MM.1S (cell line): Measurements from ENCODE around the gene C2.
A peak's percentile ranks its signal among the peaks of the same experiment; 100 is the strongest.

Source experiments
- DNase-seq: peaks from one replicate; pipeline ENCODE4 v3.0.0-alpha.2; 2015
- H2AFZ ChIP-seq: fragments of 300-600 bp; sonication (generic); 2 replicates; pipeline ENCODE4 v1.6.0; 2016; ENCODE audit warnings: antibody characterized with exemption, low read length
- H3F3A ChIP-seq: fragments of 300-600 bp; sonication (generic); 2 replicates; pipeline ENCODE4 v1.6.1; 2016; ENCODE audit warnings: mild to moderate bottlenecking, antibody characterized with exemption, low read length, moderate library complexity, mixed read lengths; ENCODE audit not compliant: insufficient read depth
- H3K27ac ChIP-seq: fragments of 300-600 bp; sonication (generic); 2 replicates; pipeline ENCODE4 v1.5.1; 2016; ENCODE audit warnings: mild to moderate bottlenecking, low read length
- H3K27me3 ChIP-seq: fragments of 300-600 bp; sonication (generic); replicated peaks from 2 replicates; pipeline ENCODE4 v1.6.0; 2016; ENCODE audit warnings: low read length; ENCODE audit not compliant: insufficient read depth
- H3K36me3 ChIP-seq: fragments of 300-600 bp; sonication (generic); replicated peaks from 2 replicates; pipeline ENCODE4 v1.6.1; 2016; ENCODE audit warnings: mild to moderate bottlenecking, low read length, mixed read lengths; ENCODE audit not compliant: insufficient read depth
- H3K4me1 ChIP-seq: fragments of 300-600 bp; sonication (generic); 2 replicates; pipeline ENCODE4 v1.6.1; 2016; ENCODE audit warnings: low read length, mixed read lengths
- H3K4me2 ChIP-seq: fragments of 300-600 bp; sonication (generic); 2 replicates; pipeline ENCODE4 v1.6.0; 2016; ENCODE audit warnings: low read depth, low read length
- H3K4me3 ChIP-seq: fragments of 300-600 bp; sonication (generic); 2 replicates; pipeline ENCODE4 v1.5.1; 2016; ENCODE audit warnings: low read length, mixed read lengths
- H3K79me2 ChIP-seq: fragments of 300-600 bp; sonication (generic); 2 replicates; pipeline ENCODE4 v1.6.1; 2016; ENCODE audit warnings: mixed run types, low read length, mixed read lengths
- H3K9ac ChIP-seq: fragments of 300-600 bp; sonication (generic); 2 replicates; pipeline ENCODE4 v1.6.1; 2016; ENCODE audit warnings: low read length, mixed read lengths
- H3K9me2 ChIP-seq: fragments of 300-600 bp; sonication (generic); replicated peaks from 2 replicates; pipeline ENCODE4 v1.6.1; 2016; ENCODE audit warnings: mild to moderate bottlenecking, low read length, mixed read lengths; ENCODE audit not compliant: insufficient read depth
- H3K9me3 ChIP-seq: fragments of 300-600 bp; sonication (generic); replicated peaks from 2 replicates; pipeline ENCODE4 v1.6.1; 2016; ENCODE audit warnings: mild to moderate bottlenecking, low read length, mixed read lengths; ENCODE audit not compliant: insufficient read depth
- H4K20me1 ChIP-seq: fragments of 300-600 bp; sonication (generic); 2 replicates; pipeline ENCODE4 v1.6.1; 2016; ENCODE audit warnings: mild to moderate bottlenecking, low read length, moderate library complexity, mixed read lengths; ENCODE audit not compliant: insufficient read depth
- EZH2 ChIP-seq: fragments of 300-600 bp; sonication (generic); optimal IDR thresholded peaks from 2 replicates; pipeline ENCODE3; 2017; ENCODE audit warnings: low read depth, mild to moderate bottlenecking, antibody characterized with exemption, low read length, mixed read lengths
- EZH2phosphoT487 ChIP-seq: fragments of 300-600 bp; sonication (generic); IDR thresholded peaks from 2 replicates; pipeline ENCODE4 v1.6.1; 2018; ENCODE audit warnings: antibody characterized with exemption, low read length
- TF ChIP-seq, protein P1 (sequence below): fragments of 300-600 bp; sonication (generic); IDR thresholded peaks from 2 replicates; pipeline ENCODE4 v1.5.1; 2016; ENCODE audit warnings: antibody characterized with exemption, low read length, mixed read lengths

Gene C2

DNA sequence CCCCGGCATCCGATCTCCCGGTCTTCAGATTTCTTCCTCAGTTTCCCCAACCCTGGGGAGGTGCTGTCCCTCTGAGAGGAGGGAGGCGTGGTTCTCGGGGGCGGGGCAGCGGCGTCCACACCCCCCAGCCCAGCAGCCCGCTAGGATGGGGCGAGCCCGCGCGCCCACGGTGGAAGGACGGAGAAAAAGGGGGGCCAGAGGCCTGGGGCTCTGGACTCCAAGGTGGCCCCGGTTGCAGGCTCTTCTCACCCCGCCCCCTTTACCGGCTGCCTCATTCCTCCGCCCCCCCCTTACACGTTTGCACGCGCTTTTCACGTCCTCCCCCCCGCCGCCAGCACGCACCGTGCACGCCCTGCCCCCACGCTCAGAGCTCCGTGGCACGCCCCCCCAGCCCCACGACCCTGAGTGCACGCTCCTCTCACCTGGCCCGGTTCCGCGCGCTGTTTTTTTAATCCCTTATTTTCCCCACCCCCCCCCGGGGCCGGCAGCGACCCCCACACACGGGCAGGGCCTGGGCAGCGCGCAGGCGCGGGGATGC lies 26.0 kb upstream of the C2 start:
- peak overlapping the region; percentile 68; the same call in 1 of the 2 replicates for H3K4me3 ChIP-seq
- H3K9ac ChIP-seq, result peak overlapping the region; percentile 68; the same call in 1 of the 2 replicates
- no peaks in the 10 kb centered on the region for H3K27me3 ChIP-seq
- H3K9me3 ChIP-seq, result no peaks in the 10 kb centered on the region
- H4K20me1 ChIP-seq, result no peaks in the 10 kb centered on the region
- H3K79me2 ChIP-seq, result peaks cover 22% of the 10 kb centered on the region
- H2AFZ ChIP-seq, result no peak overlapping the region
- peaks cover 3% of the 10 kb centered on the region; the same call in 1 of the 2 replicates for H3K4me1 ChIP-seq
- TF ChIP-seq, protein P1, sequence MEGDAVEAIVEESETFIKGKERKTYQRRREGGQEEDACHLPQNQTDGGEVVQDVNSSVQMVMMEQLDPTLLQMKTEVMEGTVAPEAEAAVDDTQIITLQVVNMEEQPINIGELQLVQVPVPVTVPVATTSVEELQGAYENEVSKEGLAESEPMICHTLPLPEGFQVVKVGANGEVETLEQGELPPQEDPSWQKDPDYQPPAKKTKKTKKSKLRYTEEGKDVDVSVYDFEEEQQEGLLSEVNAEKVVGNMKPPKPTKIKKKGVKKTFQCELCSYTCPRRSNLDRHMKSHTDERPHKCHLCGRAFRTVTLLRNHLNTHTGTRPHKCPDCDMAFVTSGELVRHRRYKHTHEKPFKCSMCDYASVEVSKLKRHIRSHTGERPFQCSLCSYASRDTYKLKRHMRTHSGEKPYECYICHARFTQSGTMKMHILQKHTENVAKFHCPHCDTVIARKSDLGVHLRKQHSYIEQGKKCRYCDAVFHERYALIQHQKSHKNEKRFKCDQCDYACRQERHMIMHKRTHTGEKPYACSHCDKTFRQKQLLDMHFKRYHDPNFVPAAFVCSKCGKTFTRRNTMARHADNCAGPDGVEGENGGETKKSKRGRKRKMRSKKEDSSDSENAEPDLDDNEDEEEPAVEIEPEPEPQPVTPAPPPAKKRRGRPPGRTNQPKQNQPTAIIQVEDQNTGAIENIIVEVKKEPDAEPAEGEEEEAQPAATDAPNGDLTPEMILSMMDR, result no peak
- TF ChIP-seq EZH2, result no peak
- no peak for TF ChIP-seq EZH2phosphoT487
- peaks cover 21% of the 10 kb centered on the region for H3F3A ChIP-seq
- H3K27ac ChIP-seq, result no peak overlapping the region
- no peaks in the 10 kb centered on the region for H3K9me2 ChIP-seq
- no peaks in the 10 kb centered on the region for H3K36me3 ChIP-seq
- peak; percentile 44 for DNase-seq
- H3K4me2 ChIP-seq, result peak overlapping the region; percentile 92

DNA sequence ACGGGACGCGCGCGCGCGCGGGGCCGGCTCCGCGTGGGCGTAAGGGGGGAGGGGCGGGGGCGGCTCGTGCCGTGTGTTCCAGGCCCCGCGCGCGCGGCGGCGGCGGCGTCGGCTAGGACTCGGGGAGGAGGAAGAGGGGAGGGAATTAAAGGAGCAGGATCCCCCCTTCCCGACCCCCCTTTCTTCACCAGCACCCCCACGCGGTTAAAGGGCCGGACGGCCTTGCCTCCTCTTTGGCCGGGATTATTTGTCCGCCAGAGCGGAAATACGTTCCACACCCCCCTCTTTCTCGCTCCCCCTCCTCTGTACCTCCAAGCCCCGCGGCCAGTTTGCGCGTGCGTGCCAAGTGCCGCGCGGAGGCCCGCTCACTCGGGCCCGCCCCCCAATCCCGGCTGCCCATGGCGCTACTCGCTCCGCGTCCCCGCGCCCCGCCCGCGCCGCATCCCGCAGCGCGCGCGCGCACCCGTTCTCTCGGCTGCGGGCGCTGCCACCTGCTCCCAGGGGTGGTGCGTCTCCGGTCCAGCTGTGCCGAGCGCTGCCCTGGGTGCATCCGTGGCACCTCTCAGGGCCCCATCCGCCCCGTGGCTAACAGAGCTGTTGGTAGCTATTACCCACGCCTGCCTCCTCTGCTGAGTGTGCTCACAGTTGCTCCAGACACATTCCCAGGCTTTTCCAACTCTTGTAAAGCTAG lies 25.4 kb upstream of the C2 start, which contains the start of gene ZBTB12:
TSS of gene ZBTB12 (minus strand) at position 134 of the 691 bp plus-strand sequence. CDS start 781 bp downstream, outside the sequence.
- no peaks in the 10 kb centered on the region for H3K27me3 ChIP-seq
- peak within 1 kb of the TSS; percentile 67 for H2AFZ ChIP-seq
- peak within 1 kb of the TSS; percentile 68; the same call in 1 of the 2 replicates for H3K9ac ChIP-seq
- peaks cover 21% of the 10 kb centered on the region for H3F3A ChIP-seq
- H3K4me1 ChIP-seq, result peaks cover 3% of the 10 kb centered on the region; the same call in 1 of the 2 replicates
- TF ChIP-seq, protein P1, result no peak
- TF ChIP-seq EZH2, result no peak
- H3K4me3 ChIP-seq, result peak within 1 kb of the TSS; percentile 68
- peak within 1 kb of the TSS; percentile 46; the same call in 1 of the 2 replicates for H3K27ac ChIP-seq
- peaks cover 18% of the 10 kb centered on the region for H3K79me2 ChIP-seq
- peak within 1 kb of the TSS; percentile 92 for H3K4me2 ChIP-seq
- peak; percentile 92 for DNase-seq
- H3K36me3 ChIP-seq, result no peaks in the 10 kb centered on the region
- H3K9me3 ChIP-seq, result no peaks in the 10 kb centered on the region
- H3K9me2 ChIP-seq, result no peaks in the 10 kb centered on the region
- H4K20me1 ChIP-seq, result no peaks in the 10 kb centered on the region

DNA sequence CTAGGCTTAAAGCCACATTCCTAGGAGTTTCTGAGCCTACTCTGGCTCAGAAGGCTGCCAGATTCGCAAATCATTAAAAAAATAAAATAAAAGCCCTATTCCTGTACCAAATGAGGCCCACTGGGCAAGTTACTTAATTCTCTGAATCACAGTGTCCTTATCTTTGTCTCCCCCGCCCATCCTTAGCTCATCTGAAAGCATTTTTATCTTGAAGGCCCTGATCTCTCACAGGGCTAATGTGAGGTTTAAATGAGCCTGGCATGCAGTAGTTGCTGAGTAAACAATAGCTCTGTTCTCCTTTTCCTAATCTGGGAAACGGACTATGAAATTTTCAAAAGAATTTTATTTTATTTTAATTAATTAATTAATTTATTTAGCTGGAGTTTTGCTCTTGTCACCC lies 23.6 kb upstream of the C2 start:
- H3K9ac ChIP-seq, result no peak overlapping the region
- H3K4me3 ChIP-seq, result no peak overlapping the region
- H3K9me2 ChIP-seq, result no peaks in the 10 kb centered on the region
- no peaks in the 10 kb centered on the region for H3K27me3 ChIP-seq
- H3K9me3 ChIP-seq, result no peaks in the 10 kb centered on the region
- H3K36me3 ChIP-seq, result no peaks in the 10 kb centered on the region
- no peak overlapping the region for H3K4me2 ChIP-seq
- no peak for DNase-seq
- H3K79me2 ChIP-seq, result peaks cover 5% of the 10 kb centered on the region; the same call in 1 of the 2 replicates
- peaks cover 8% of the 10 kb centered on the region; the same call in 1 of the 2 replicates for H3K4me1 ChIP-seq
- peaks cover 20% of the 10 kb centered on the region for H3F3A ChIP-seq
- no peak overlapping the region for H2AFZ ChIP-seq
- H4K20me1 ChIP-seq, result no peaks in the 10 kb centered on the region
- H3K27ac ChIP-seq, result no peak overlapping the region
- TF ChIP-seq EZH2phosphoT487, result no peak
- TF ChIP-seq, protein P1, result no peak
- no peak for TF ChIP-seq EZH2
